Right atrium auricular region (tissue), 2 donors: ENCODE measurements around the gene GLP2R. TPM values are rescaled to one million over a fixed set of nuclear protein-coding genes. Genes with fewer than 3 reads are reported as not detected.
"Not testable (repeated sequence)": the region's sequence is repeated elsewhere in the genome, so short reads cannot be mapped to it uniquely, and the experiment has no call there.

Source experiments
- DNase-seq: peaks from one replicate; pipeline ENCODE4 v3.0.0-alpha.2; 2019; ENCODE audit warnings: low spot score
- H3K27ac ChIP-seq, 2 donors: fragments of 200-600 bp; sonication (generic); 1 replicate in 1 of 2; 2 replicates in 1 of 2; pipeline ENCODE4 v1.5.1; 2016 to 2019
- H3K27me3 ChIP-seq, 2 donors: fragments of 200-600 bp; sonication (generic); one replicate each; pipeline versions ENCODE4 v1.5.1 to v1.6.0; 2017 to 2019
- H3K36me3 ChIP-seq: fragments of 200-600 bp; sonication (generic); one replicate; pipeline ENCODE4 v1.5.1; 2016
- H3K4me1 ChIP-seq, 2 donors: fragments of 200-600 bp; sonication (generic); one replicate each; pipeline versions ENCODE4 v1.5.1 to v1.6.0; 2017 to 2019
- H3K4me3 ChIP-seq, 2 donors: fragments of 200-600 bp; sonication (generic); 1 replicate in 1 of 2; 2 replicates in 1 of 2; pipeline ENCODE4 v1.5.1; 2017 to 2019; ENCODE audit warnings: mild to moderate bottlenecking in 1 of 2, moderate library complexity in 1 of 2
- H3K9me3 ChIP-seq, 2 donors: fragments of 200-600 bp; sonication (generic); one replicate each; pipeline ENCODE4 v1.5.1; 2019
- total RNA-seq, 2 donors: library from RNA; depleted of rRNA; stranded (reverse); fragments of >200 nt; gene quantifications; one replicate each; pipeline ENCODE4 v1.1.0, GENCODE V29; 2016
- TF ChIP-seq, protein P1 (sequence below), 2 donors: fragments of 200-600 bp; sonication (generic); IDR thresholded peaks; one replicate each; pipeline ENCODE4 v1.5.1; 2019; ENCODE audit warnings: antibody characterized with exemption in 2 of 2

GLP2R gene
- total RNA-seq: 1 to 10 TPM; 1.0 to 1.7 TPM

DNA sequence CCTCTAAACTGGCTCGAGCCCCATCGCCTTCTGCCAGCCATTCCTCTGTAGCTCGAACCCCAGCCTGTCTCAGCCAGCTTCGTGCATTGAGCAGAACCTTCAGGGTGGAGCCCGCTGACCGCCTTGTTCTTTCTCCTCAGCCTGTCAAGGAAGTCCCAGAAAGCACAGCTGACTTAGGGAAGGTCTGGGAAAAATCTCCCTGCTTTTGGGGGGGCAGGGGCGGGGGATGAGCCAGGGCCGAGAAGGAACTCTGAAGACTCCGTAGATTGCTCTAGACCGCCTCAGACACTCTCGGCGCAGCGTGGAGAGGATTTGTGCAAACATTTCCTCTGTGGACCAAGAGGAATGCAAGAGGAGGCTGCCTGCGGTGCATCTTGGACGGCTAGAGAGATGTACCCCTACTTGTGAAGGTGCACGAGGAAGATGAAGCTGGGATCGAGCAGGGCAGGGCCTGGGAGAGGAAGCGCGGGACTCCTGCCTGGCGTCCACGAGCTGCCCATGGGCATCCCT lies at the start of gene GLP2R:
TSS of gene GLP2R (plus strand) at position 284 of the 510 bp plus-strand sequence. CDS start at position 424, 140 bp downstream.
- no peak within 1 kb of the TSS for H3K4me3 ChIP-seq
- TF ChIP-seq, protein P1, sequence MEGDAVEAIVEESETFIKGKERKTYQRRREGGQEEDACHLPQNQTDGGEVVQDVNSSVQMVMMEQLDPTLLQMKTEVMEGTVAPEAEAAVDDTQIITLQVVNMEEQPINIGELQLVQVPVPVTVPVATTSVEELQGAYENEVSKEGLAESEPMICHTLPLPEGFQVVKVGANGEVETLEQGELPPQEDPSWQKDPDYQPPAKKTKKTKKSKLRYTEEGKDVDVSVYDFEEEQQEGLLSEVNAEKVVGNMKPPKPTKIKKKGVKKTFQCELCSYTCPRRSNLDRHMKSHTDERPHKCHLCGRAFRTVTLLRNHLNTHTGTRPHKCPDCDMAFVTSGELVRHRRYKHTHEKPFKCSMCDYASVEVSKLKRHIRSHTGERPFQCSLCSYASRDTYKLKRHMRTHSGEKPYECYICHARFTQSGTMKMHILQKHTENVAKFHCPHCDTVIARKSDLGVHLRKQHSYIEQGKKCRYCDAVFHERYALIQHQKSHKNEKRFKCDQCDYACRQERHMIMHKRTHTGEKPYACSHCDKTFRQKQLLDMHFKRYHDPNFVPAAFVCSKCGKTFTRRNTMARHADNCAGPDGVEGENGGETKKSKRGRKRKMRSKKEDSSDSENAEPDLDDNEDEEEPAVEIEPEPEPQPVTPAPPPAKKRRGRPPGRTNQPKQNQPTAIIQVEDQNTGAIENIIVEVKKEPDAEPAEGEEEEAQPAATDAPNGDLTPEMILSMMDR (IDR thresholded peaks at IDR 0.05): no peak

GRCh38 chr17:9776911-9777310 lies 48.8 kb upstream of the GLP2R start:
- Histone ChIP-seq H3K27me3 (no peaks in the 10 kb centered on the region), H3K36me3 (no peaks in the 10 kb centered on the region), H3K27ac (no peak overlapping the region), H3K4me3 (no peak overlapping the region), H3K4me1 (no peaks in the 10 kb centered on the region), H3K9me3 (no peaks in the 10 kb centered on the region)
- TF ChIP-seq, protein P1 (IDR thresholded peaks at IDR 0.05): no peak
- DNase-seq: no peak

More for the DNA sequence above, at the start of gene GLP2R:
- Histone ChIP-seq H3K27ac (no peak within 1 kb of the TSS), H3K36me3 (no peaks in the 10 kb centered on the region), H3K4me1 (peaks cover 0 to 6% of the 10 kb centered on the region in 2 donors), H3K27me3 (no peaks in the 10 kb centered on the region), H3K9me3 (no peaks in the 10 kb centered on the region)
- no peak for DNase-seq

- TF ChIP-seq, protein P1 (IDR thresholded peaks at IDR 0.05): no peak
- no peaks in the 10 kb centered on the region for H3K4me1 ChIP-seq
- H3K27ac ChIP-seq: no peak overlapping the region
- H3K27me3 ChIP-seq: no peaks in the 10 kb centered on the region
- no peaks in the 10 kb centered on the region for H3K36me3 ChIP-seq
- H3K9me3 ChIP-seq: no peaks in the 10 kb centered on the region
- no peak for DNase-seq
- no peak overlapping the region for H3K4me3 ChIP-seq
Measured at GRCh38 chr17:9780552-9780951, 45.2 kb upstream of the GLP2R start.

GRCh38 chr17:9783050-9783449 lies 42.7 kb upstream of the GLP2R start:
- no peaks in the 10 kb centered on the region for H3K9me3 ChIP-seq
- no peak for DNase-seq
- no peaks in the 10 kb centered on the region for H3K27me3 ChIP-seq
- H3K27ac ChIP-seq: no peak overlapping the region
- H3K4me1 ChIP-seq: peaks cover 0 to under 1% of the 10 kb centered on the region in 2 donors
- H3K4me3 ChIP-seq: no peak overlapping the region
- no peaks in the 10 kb centered on the region for H3K36me3 ChIP-seq
- TF ChIP-seq, protein P1 (IDR thresholded peaks at IDR 0.05): no peak

DNA sequence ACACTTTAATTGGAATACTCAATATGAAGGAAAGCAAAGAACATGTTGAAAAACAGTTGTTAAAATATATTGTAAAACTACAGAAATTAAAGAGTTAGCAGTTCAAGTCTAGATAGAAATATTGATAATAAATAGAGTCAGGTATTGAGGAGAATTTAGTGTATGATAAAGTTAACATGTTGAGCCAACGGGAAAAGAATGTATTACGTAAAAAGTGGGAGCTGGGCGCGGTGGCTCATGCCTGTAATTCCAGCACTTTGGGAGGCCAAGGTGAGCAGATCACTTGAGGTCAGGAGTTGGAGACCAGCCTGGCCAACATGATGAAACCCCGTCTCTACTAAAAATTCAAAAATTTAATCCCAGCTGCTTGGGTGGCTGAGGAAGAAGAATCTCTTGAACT lies 42.3 kb upstream of the GLP2R start:
- H3K27ac ChIP-seq, H3K4me1 ChIP-seq, H3K9me3 ChIP-seq, H3K36me3 ChIP-seq, DNase-seq, H3K27me3 ChIP-seq, H3K4me3 ChIP-seq: not testable (repeated sequence)

- TF ChIP-seq, protein P1 (IDR thresholded peaks at IDR 0.05): no peak
- H3K36me3 ChIP-seq: no peaks in the 10 kb centered on the region
- no peaks in the 10 kb centered on the region for H3K9me3 ChIP-seq
- no peak for DNase-seq
- no peak overlapping the region for H3K4me3 ChIP-seq
- H3K27me3 ChIP-seq: no peaks in the 10 kb centered on the region
- no peak overlapping the region for H3K27ac ChIP-seq
- H3K4me1 ChIP-seq: peaks cover 0 to 7% of the 10 kb centered on the region in 2 donors
Measured at GRCh38 chr17:9784544-9784943, 41.2 kb upstream of the GLP2R start.
